Cardiac ventricle fibroblast (primary cell): ENCODE data around the gene CYP4B1. TPM values are rescaled to one million over a fixed set of nuclear protein-coding genes. Genes with fewer than 3 reads are reported as not detected.

ENCODE experiments used
- total RNA-seq: library from RNA; depleted of rRNA; stranded (reverse); fragments of >200 nt; gene quantifications from 2 replicates; pipeline ENCODE4 v1.2.3, GENCODE V29; 2015

The CYP4B1 gene
- total RNA-seq: 0.64 TPM in 1 of 2 replicates, not detected in the other

DNA sequence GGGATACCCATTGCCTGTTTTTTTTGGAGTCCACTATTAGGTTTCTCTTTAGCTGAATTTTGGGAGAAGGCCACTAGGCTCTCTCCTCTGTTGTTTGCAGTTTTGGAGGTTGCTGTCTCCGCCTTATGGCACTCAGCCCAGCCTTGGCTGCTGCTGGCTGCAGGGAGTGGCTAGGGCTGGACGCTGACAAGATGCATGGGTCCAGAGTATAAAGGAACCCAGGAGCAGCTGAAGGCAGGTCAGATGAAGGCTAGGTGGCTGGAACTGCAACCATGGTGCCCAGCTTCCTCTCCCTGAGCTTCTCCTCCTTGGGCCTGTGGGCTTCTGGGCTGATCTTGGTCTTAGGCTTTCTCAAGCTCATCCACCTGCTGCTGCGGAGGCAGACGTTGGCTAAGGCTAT is at the start of gene CYP4B1:
Gene CYP4B1, plus strand, starts transcription at position 237 of the 400 bp plus-strand sequence. Its CDS starts 36 bp downstream, at position 273.

Other genes with a start within 250 kb of the CYP4B1 start
- gene KNCN, start 247.4 kb upstream of the CYP4B1 start, total RNA-seq: not detected in 2 replicates
- gene MKNK1, start 194.8 kb upstream of the CYP4B1 start, total RNA-seq: 11.9 and 13.5 TPM in 2 replicates
- 8.4 and 20.2 TPM in 2 replicates for gene MOB3C, start 182.2 kb upstream of the CYP4B1 start, total RNA-seq
- gene ATPAF1, start 130.7 kb upstream of the CYP4B1 start, total RNA-seq: 19.9 and 27.9 TPM in 2 replicates
- not detected in 2 replicates for gene TEX38, start 127.2 kb upstream of the CYP4B1 start, total RNA-seq
- 58.8 and 66.0 TPM in 2 replicates for gene EFCAB14, start 79.9 kb upstream of the CYP4B1 start, total RNA-seq
- 0.19 TPM in 1 of 2 replicates, not detected in the other for gene CYP4A11, start 142.4 kb downstream of the CYP4B1 start, total RNA-seq
- 9.4 and 13.3 TPM in 2 replicates for gene CYP4X1, start 224.6 kb downstream of the CYP4B1 start, total RNA-seq